Muscle of leg (tissue), 11 donors: ENCODE measurements around the gene S100PBP. TPM values are rescaled to one million over a fixed set of nuclear protein-coding genes. Genes with fewer than 3 reads are reported as not detected.

Source experiments
- DNase-seq: peaks from one replicate; pipeline ENCODE4 v3.0.0; 2013
- H3K27ac ChIP-seq: one replicate; pipeline ENCODE4 v1.5.1; 2013; ENCODE audit warnings: mild to moderate bottlenecking, low read length, control low read depth
- H3K27me3 ChIP-seq: one replicate; pipeline ENCODE4 v1.6.1; 2013; ENCODE audit warnings: low read length; ENCODE audit not compliant: control insufficient read depth, insufficient read depth
- H3K36me3 ChIP-seq: one replicate; pipeline ENCODE4 v1.6.1; 2013; ENCODE audit warnings: low read length; ENCODE audit not compliant: control insufficient read depth, insufficient read depth
- H3K4me1 ChIP-seq: one replicate; pipeline ENCODE4 v1.6.1; 2013; ENCODE audit warnings: low read length; ENCODE audit not compliant: control insufficient read depth, insufficient read depth
- H3K4me3 ChIP-seq: one replicate; pipeline ENCODE4 v1.5.1; 2013; ENCODE audit warnings: low read length, control low read depth
- H3K9me3 ChIP-seq: replicated peaks from 2 replicates; pipeline ENCODE4 v1.6.1; 2013; ENCODE audit warnings: low read depth, low read length; ENCODE audit not compliant: control insufficient read depth
- WGBS: methylation state at CpG from one replicate; pipeline ENCODE4 v1.1.5; 2013; ENCODE audit warnings: missing lambda C conversion rate; ENCODE audit not compliant: insufficient coverage; 5-methylcytosine and 5-hydroxymethylcytosine counted together
- polyA plus RNA-seq, 8 donors: library from polyadenylated mRNA; unstranded; fragments of 120-200 nt; gene quantifications; one replicate each; pipeline versions ENCODE4 v1.2.1 to v1.2.3, GENCODE V29; 2013; ENCODE audit warnings: inconsistent platforms in 1 of 8, low replicate concordance in 1 of 8; ENCODE audit not compliant: insufficient read length in 8 of 8, insufficient read depth in 1 of 8
- total RNA-seq: library from RNA; stranded (reverse); fragments of 120-200 nt; gene quantifications from one replicate; pipeline ENCODE4 v1.2.4, GENCODE V29; 2013

S100PBP gene
- total and polyA plus RNA-seq, 9 donors = 16.9 to 26.6 (median 22.8) TPM

DNA sequence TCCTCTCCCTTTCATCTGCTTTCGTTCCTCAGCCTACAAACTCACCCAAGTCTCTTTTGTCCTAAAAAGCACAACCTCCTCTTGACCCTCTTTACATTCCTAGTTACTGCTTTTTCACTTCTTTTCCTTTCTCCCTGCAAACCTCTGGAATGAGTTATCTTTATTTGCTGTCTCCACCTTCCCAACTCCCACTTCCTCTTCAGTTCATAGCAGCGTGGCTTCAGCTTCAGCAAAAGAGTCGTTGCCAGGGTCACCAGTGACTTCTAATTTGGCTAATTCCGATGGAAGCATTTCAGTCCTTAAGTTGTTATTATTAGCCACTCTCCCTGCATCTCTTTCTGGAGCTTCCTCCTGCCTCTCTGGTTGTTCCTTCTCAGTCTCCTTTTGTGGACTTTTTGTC is 90.0 kb downstream of the S100PBP start:
- DNase-seq = no peak
- Histone ChIP-seq H3K9me3 (no peaks in the 10 kb centered on the region), H3K27me3 (peaks cover 9% of the 10 kb centered on the region), H3K4me1 (no peaks in the 10 kb centered on the region), H3K27ac (no peak overlapping the region), H3K4me3 (no peak overlapping the region), H3K36me3 (no peaks in the 10 kb centered on the region)
- WGBS = 13% methylated on average over 4 of the region's 4 CpGs

Other genes starting within 250 kb of the S100PBP start
- 30.2 TPM for gene ZBTB8OS, start 167.1 kb upstream of the S100PBP start, total RNA-seq
- gene ZBTB8OS, start 167.1 kb upstream of the S100PBP start, polyA plus RNA-seq = 10 to 100 TPM; 20.6 to 27.1 (median 23.7) TPM
- gene RBBP4, start 166.4 kb upstream of the S100PBP start, total RNA-seq = 97.2 TPM
- gene RBBP4, start 166.4 kb upstream of the S100PBP start, polyA plus RNA-seq = 100 to 1,000 TPM; 132 to 175 (median 145) TPM
- gene SYNC, start 114.9 kb upstream of the S100PBP start, total RNA-seq = 46.3 TPM
- gene SYNC, start 114.9 kb upstream of the S100PBP start, polyA plus RNA-seq = 10 to 100 TPM; 24.2 to 38.3 (median 33.2) TPM
- 35.3 TPM for gene YARS1, start 295 bp upstream of the S100PBP start, total RNA-seq
- gene YARS1, start 295 bp upstream of the S100PBP start, polyA plus RNA-seq = 10 to 100 TPM; 39.8 to 56.7 (median 43.9) TPM
- 155 TPM for gene FNDC5, start 53.3 kb downstream of the S100PBP start, total RNA-seq
- gene FNDC5, start 53.3 kb downstream of the S100PBP start, polyA plus RNA-seq = 100 to 1,000 TPM; 198 to 265 (median 226) TPM
- 0.35 TPM for gene HPCA, start 68.8 kb downstream of the S100PBP start, total RNA-seq
- under 1 TPM; 0.12 to 0.87 (median 0.41) TPM for gene HPCA, start 68.8 kb downstream of the S100PBP start, polyA plus RNA-seq
- gene TMEM54, start 83.7 kb downstream of the S100PBP start, total RNA-seq = 5.2 TPM
- gene TMEM54, start 83.7 kb downstream of the S100PBP start, polyA plus RNA-seq = 10 to 100 TPM in 2 of 8 donors, 1 to 10 TPM in 6; 4.7 to 12.2 (median 6.5) TPM
- gene RNF19B, start 147.2 kb downstream of the S100PBP start, total RNA-seq = 6.8 TPM
- 10 to 100 TPM in 4 of 8 donors, 1 to 10 TPM in 4; 8.8 to 11.1 (median 10.0) TPM for gene RNF19B, start 147.2 kb downstream of the S100PBP start, polyA plus RNA-seq
- gene AK2, start 219.2 kb downstream of the S100PBP start, total RNA-seq = 123 TPM
- gene AK2, start 219.2 kb downstream of the S100PBP start, polyA plus RNA-seq = 100 to 1,000 TPM; 116 to 155 (median 127) TPM